Right lobe of liver (tissue), 6 donors: ENCODE data around the gene DOHH. TPM values are rescaled to one million over a fixed set of nuclear protein-coding genes. Genes with fewer than 3 reads are reported as not detected.

Experiments
- ATAC-seq, 4 donors: fragments of 200-7000 bp; cut with Tn5 transposase; one replicate each; pipeline ENCODE4 v1.9.1; 2020; ENCODE audit warnings: mild to moderate bottlenecking in 4 of 4, moderate library complexity in 4 of 4
- DNase-seq, 3 donors: peaks; one replicate each; pipeline ENCODE4 v3.0.0-alpha.2; 2020
- H3K27ac ChIP-seq, 3 donors: fragments of 200-600 bp; one replicate each; pipeline ENCODE4 v1.8.0; 2022
- H3K27me3 ChIP-seq, 2 donors: fragments of 200-600 bp; one replicate each; pipeline ENCODE4 v1.8.0; 2022
- H3K36me3 ChIP-seq, 4 donors: fragments of 200-600 bp; sonication (generic) in 1 of 4; one replicate each; pipeline versions ENCODE4 v1.5.1 to v1.8.0; 2017 to 2022; ENCODE audit warnings: control low read depth in 1 of 4
- H3K4me1 ChIP-seq, 4 donors: fragments of 200-600 bp; sonication (generic) in 1 of 4; one replicate each; pipeline versions ENCODE4 v1.5.1 to v1.8.0; 2017 to 2022; ENCODE audit warnings: control low read depth in 1 of 4
- H3K4me3 ChIP-seq, 3 donors: fragments of 200-600 bp; one replicate each; pipeline ENCODE4 v1.8.0; 2022
- H3K9me3 ChIP-seq, 4 donors: fragments of 200-600 bp; sonication (generic) in 1 of 4; one replicate each; pipeline versions ENCODE4 v1.5.1 to v1.8.0; 2017 to 2022; ENCODE audit warnings: control low read depth in 1 of 4
- POLR2A ChIP-seq: fragments of 450-650 bp; IDR thresholded peaks from one replicate; pipeline ENCODE4 v1.6.1; 2017; ENCODE audit warnings: antibody characterized with exemption, mild to moderate bottlenecking
- WGBS: methylation state at CpG from one replicate; pipeline ENCODE4 v1.1.6; 2018; ENCODE audit warnings: low coverage, low lambda C conversion rate; ENCODE audit not compliant: insufficient coverage; ENCODE audit errors: missing lambda C conversion rate; 5-methylcytosine and 5-hydroxymethylcytosine counted together
- intact Hi-C, 2 donors: fragments of 100-400 bp; cut with DNase I; formaldehyde crosslinking; loops; one replicate each; pipeline versions ENCODE4 v1.11.2 to v1.14.1; 2022
- total RNA-seq, 6 experiments: library from RNA; depleted of rRNA in 2 of 6; stranded (reverse); fragments of >200 nt in 2 of 6; fragmentation: NEBNext Ultra II Directional in 3 of 6; extraction: Animal tissue kit (Norgen Biotek cat#: 25700) in 3 of 6; gene quantifications; one replicate each; pipeline versions ENCODE4 v1.1.0 to v1.2.4, GENCODE V29; 2016 to 2023
- TF ChIP-seq, protein P1 (sequence below), 4 donors: fragments of 200-600 bp in 3 of 4; fragments of 450-650 bp in 1 of 4; IDR thresholded peaks; one replicate each; pipeline versions ENCODE4 v1.5.1 to v1.8.0; 2016 to 2022; ENCODE audit warnings: antibody characterized with exemption in 4 of 4, mild to moderate bottlenecking in 2 of 4
- donor health status: DM: no; HTN: yes; CAD: no.
- donor health status: DM: no; HTN: no; CAD: no.
- donor health status: DM: no; HTN: no; CAD: no.
- donor health status: DM: no; HTN: yes; CAD: no.
- donor health status: DM: no; HTN: yes; CAD: no.

Gene DOHH
- total RNA-seq, 6 experiments from 2014 or later = 3.7 to 16.7 (median 4.9) TPM

DNA sequence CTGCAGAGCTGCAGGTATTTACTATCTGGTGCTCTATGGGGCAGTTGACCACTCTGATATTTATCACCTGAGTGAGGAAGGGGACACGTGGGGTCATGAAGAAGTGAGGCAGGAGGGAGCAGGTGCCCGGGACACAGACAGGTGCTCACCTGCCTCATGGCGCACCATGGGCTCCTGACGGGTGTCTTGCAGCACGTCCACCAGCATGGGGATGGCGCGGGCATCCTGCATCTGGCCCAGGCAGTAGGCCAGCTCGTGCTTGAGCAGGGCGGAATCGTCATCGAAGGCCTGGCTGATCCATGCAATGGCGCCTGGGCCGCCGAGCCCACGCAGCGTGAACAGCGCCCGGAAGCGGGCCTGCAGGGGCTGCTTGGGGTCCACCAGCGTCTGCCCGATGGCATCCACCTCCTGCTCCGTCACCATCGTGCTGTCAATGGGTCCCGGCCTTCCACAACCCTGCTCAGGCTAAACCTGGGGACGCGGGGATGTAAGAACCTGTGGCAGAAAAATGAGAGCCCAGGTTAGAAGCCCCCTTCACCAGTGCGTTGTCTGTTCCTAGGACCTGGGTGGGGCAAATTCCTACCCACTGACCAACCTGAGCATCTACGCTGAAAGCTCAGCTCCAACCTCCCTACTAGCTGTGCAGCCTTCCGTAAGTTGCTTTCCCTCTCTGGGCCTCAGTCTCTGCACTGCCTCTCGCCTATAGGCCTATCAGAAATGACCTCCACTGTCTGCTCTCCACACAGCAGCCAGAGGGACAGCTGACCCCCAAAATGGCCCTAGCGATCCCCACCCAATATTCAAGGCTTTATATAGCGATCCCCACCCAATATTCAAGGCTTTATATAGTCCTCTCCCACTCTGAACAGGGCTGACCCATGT lies 3.8 kb downstream of the DOHH start:
- 91% methylated on average over 7 of the region's 32 CpGs for WGBS
- DNase-seq = no peak
- no peak overlapping the region for H3K4me3 ChIP-seq
- peaks cover 0 to 32% (median 4%) of the 10 kb centered on the region in 4 donors for H3K36me3 ChIP-seq
- TF ChIP-seq, protein P1, sequence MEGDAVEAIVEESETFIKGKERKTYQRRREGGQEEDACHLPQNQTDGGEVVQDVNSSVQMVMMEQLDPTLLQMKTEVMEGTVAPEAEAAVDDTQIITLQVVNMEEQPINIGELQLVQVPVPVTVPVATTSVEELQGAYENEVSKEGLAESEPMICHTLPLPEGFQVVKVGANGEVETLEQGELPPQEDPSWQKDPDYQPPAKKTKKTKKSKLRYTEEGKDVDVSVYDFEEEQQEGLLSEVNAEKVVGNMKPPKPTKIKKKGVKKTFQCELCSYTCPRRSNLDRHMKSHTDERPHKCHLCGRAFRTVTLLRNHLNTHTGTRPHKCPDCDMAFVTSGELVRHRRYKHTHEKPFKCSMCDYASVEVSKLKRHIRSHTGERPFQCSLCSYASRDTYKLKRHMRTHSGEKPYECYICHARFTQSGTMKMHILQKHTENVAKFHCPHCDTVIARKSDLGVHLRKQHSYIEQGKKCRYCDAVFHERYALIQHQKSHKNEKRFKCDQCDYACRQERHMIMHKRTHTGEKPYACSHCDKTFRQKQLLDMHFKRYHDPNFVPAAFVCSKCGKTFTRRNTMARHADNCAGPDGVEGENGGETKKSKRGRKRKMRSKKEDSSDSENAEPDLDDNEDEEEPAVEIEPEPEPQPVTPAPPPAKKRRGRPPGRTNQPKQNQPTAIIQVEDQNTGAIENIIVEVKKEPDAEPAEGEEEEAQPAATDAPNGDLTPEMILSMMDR (IDR thresholded peaks at IDR 0.05) = no peak
- TF ChIP-seq POLR2A = no peak
- no peak overlapping the region for H3K27ac ChIP-seq
- no peaks in the 10 kb centered on the region for H3K9me3 ChIP-seq
- ATAC-seq = no peak
- H3K4me1 ChIP-seq = peaks cover 0 to 11% (median 5%) of the 10 kb centered on the region in 4 donors
- H3K27me3 ChIP-seq = no peaks in the 10 kb centered on the region
- intact Hi-C loops = no loop called here

- Histone ChIP-seq H3K27me3 (no peaks in the 10 kb centered on the region), H3K9me3 (no peaks in the 10 kb centered on the region), H3K36me3 (peaks cover 0 to 32% (median 4%) of the 10 kb centered on the region in 4 donors), H3K4me3 (no peak overlapping the region), H3K4me1 (peaks cover 0 to 7% (median 3%) of the 10 kb centered on the region in 4 donors), H3K27ac (no peak overlapping the region)
- WGBS = 63% methylated on average over 3 of the region's 18 CpGs
- DNase-seq (no peak), ATAC-seq (no peak)
- TF ChIP-seq, protein P1 (IDR thresholded peaks at IDR 0.05) = no peak
- TF ChIP-seq POLR2A = no peak
- intact Hi-C loops = no loop called here
Measured at GRCh38 chr19:3494559-3494958, 5.9 kb downstream of the DOHH start.

DNA sequence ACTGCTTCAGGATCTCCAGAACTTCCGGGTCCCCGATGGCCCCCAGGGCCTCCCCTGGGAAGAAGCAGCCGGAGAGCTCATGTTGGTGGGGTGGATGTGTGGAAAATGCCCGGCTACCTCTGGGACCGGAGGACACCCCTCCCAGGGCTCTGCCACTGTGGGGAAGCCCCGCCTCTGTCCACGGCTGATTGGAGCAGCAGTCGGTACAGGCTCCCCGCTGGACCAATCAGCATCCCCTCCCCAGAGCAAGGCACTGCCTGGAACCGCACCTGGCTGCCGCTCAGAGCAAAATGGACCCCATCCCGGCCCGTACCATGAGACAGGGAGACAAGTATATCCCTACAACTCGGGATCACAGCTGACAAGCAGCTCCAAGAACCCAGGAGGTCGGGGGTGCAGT lies 6.4 kb downstream of the DOHH start:
- TF ChIP-seq, protein P1 (IDR thresholded peaks at IDR 0.05) = no peak
- TF ChIP-seq POLR2A = no peak
- H3K4me1 ChIP-seq = peaks cover 0 to 2% (median under 1%) of the 10 kb centered on the region in 4 donors
- no peak overlapping the region for H3K27ac ChIP-seq
- H3K27me3 ChIP-seq = no peaks in the 10 kb centered on the region
- ATAC-seq (peak in 3 of 4 donors; percentile 28 to 40 (median 31)), DNase-seq (no peak)
- H3K4me3 ChIP-seq = no peak overlapping the region
- no peaks in the 10 kb centered on the region for H3K9me3 ChIP-seq
- WGBS = 85% methylated on average over 4 of the region's 15 CpGs
- intact Hi-C loops = no loop called here
- H3K36me3 ChIP-seq = peaks cover 0 to 32% (median 4%) of the 10 kb centered on the region in 4 donors

DNA sequence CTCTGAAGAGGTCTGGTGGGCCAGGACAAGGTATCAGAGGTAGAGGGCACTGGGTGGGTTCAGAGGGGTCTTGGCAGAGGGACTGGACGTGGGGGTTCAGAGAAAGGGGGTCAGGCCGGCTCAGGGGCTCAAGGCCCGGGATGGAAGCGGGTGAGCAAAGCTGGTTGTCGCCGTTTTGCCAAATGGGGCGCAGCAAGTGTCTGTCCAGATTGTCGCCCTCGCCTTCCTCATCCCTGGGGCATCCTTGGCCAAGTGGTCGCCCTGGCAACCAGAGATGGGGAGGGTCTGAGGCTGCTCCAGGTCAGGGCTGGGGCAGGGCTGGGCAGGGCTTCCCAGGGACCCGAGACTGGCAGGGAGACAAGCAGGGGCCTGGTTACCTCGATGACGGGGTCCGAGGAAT lies 6.8 kb downstream of the DOHH start:
- no peak for DNase-seq
- H3K36me3 ChIP-seq = peaks cover 0 to 32% (median 4%) of the 10 kb centered on the region in 4 donors

More for the DNA sequence above, 6.8 kb downstream of the DOHH start:
- Histone ChIP-seq H3K27me3 (no peaks in the 10 kb centered on the region), H3K9me3 (no peaks in the 10 kb centered on the region), H3K27ac (no peak overlapping the region), H3K4me3 (no peak overlapping the region), H3K4me1 (no peaks in the 10 kb centered on the region)
- ATAC-seq = no peak
- WGBS = 83% methylated on average over 1 of the region's 14 CpGs
- intact Hi-C loops = no loop called here
- TF ChIP-seq, protein P1 (IDR thresholded peaks at IDR 0.05) = no peak
- TF ChIP-seq POLR2A = no peak
